ENCODE measurements around the gene RAD51B. TPM values are rescaled to one million over a fixed set of nuclear protein-coding genes. Genes with fewer than 3 reads are reported as not detected.

Gene RAD51B
- total RNA-seq, 1 experiment from 2014 or later, result 8.5 TPM

DNA sequence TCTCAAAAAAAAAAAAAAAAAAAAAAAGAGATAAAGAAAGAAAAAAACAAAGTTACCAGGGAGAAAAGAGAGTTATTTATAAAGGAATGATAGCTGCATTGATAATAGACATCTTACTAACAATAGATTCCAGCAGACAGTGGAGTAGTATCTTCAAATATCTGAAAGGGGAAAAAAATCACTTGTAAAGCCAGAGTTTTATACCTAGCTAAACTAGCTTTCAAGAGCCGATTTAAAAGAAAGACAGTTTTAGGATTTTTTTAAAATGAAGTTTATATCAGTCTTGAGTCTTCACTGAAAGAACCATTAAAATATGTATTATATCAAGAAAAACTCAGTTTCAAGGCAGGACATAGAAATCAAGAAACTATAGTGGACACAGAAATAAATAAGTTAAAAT, 710.9 kb downstream of the RAD51B start:
- DNase-seq (ENCODE audit: low read depth, low spot score), result no peak
- Histone ChIP-seq H3K36me3 (ENCODE audit: control insufficient read depth, insufficient read depth, low read length) (no peaks in the 10 kb centered on the region), H3K4me1 (ENCODE audit: control insufficient read depth, insufficient read depth, low read length) (no peaks in the 10 kb centered on the region), H3K27ac (ENCODE audit: low read length) (no peak overlapping the region), H3K4me3 (ENCODE audit: low read depth in 2 of 2, low read length in 2 of 2) (no peak overlapping the region), H3K27me3 (ENCODE audit: control insufficient read depth, insufficient read depth, low read length) (no peaks in the 10 kb centered on the region), H3K9me3 (ENCODE audit: control insufficient read depth, insufficient read depth, low read depth, low read length) (peaks cover 4% of the 10 kb centered on the region)
- no peak for ATAC-seq
- TF ChIP-seq, protein P1, sequence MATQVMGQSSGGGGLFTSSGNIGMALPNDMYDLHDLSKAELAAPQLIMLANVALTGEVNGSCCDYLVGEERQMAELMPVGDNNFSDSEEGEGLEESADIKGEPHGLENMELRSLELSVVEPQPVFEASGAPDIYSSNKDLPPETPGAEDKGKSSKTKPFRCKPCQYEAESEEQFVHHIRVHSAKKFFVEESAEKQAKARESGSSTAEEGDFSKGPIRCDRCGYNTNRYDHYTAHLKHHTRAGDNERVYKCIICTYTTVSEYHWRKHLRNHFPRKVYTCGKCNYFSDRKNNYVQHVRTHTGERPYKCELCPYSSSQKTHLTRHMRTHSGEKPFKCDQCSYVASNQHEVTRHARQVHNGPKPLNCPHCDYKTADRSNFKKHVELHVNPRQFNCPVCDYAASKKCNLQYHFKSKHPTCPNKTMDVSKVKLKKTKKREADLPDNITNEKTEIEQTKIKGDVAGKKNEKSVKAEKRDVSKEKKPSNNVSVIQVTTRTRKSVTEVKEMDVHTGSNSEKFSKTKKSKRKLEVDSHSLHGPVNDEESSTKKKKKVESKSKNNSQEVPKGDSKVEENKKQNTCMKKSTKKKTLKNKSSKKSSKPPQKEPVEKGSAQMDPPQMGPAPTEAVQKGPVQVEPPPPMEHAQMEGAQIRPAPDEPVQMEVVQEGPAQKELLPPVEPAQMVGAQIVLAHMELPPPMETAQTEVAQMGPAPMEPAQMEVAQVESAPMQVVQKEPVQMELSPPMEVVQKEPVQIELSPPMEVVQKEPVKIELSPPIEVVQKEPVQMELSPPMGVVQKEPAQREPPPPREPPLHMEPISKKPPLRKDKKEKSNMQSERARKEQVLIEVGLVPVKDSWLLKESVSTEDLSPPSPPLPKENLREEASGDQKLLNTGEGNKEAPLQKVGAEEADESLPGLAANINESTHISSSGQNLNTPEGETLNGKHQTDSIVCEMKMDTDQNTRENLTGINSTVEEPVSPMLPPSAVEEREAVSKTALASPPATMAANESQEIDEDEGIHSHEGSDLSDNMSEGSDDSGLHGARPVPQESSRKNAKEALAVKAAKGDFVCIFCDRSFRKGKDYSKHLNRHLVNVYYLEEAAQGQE (IDR thresholded peaks at IDR 0.05; ENCODE audit: insufficient read depth in 1 of 2, low read depth in 2 of 2, low read length in 1 of 2), result no peak
- no peak for TF ChIP-seq SIN3A (IDR thresholded peaks at IDR 0.05; ENCODE audit: borderline replicate concordance, insufficient read depth, low read depth, low read length)
- TF ChIP-seq POLR2AphosphoS5 (IDR thresholded peaks at IDR 0.05; ENCODE audit: low read depth, low read length), result no peak
- TF ChIP-seq, protein P2, sequence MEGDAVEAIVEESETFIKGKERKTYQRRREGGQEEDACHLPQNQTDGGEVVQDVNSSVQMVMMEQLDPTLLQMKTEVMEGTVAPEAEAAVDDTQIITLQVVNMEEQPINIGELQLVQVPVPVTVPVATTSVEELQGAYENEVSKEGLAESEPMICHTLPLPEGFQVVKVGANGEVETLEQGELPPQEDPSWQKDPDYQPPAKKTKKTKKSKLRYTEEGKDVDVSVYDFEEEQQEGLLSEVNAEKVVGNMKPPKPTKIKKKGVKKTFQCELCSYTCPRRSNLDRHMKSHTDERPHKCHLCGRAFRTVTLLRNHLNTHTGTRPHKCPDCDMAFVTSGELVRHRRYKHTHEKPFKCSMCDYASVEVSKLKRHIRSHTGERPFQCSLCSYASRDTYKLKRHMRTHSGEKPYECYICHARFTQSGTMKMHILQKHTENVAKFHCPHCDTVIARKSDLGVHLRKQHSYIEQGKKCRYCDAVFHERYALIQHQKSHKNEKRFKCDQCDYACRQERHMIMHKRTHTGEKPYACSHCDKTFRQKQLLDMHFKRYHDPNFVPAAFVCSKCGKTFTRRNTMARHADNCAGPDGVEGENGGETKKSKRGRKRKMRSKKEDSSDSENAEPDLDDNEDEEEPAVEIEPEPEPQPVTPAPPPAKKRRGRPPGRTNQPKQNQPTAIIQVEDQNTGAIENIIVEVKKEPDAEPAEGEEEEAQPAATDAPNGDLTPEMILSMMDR (IDR thresholded peaks at IDR 0.05), result no peak
- TF ChIP-seq TCF7L2 (IDR thresholded peaks at IDR 0.05; ENCODE audit: low read depth, low read length), result no peak
- in situ Hi-C loops (cut with HindIII; ENCODE audit: low pct_unique_long_range_greater_than_20kb, low sequenced_read_pairs) (no loop called here), intact Hi-C loops (cut with micrococcal nuclease; ENCODE audit: unreplicated experiment) (no loop called here)
- ChIA-PET POLR2A (no interaction called here), CTCF (no interaction called here)
- no TSS peak for BruUV-seq (replicated peaks)

DNA sequence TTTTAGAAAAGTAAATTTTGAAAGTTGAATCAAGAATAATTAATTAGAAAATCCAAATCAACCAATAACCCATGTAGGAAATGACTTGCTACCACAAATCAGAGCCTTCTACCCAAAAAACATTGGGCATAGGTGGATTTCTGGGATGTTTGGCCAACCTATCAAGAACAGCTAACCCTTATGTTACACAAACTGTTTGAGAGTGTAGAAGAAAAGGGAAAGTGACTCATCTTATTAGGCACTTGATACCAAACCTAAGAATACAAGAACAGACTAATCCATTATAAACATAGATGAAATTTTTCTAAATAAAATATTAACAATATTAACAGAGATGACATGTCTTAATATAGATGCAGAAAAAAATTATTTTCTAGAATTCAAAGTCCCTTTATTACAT, 712.9 kb downstream of the RAD51B start:
- in situ Hi-C loops (cut with HindIII; ENCODE audit: low pct_unique_long_range_greater_than_20kb, low sequenced_read_pairs) (no loop called here), intact Hi-C loops (cut with micrococcal nuclease; ENCODE audit: unreplicated experiment) (no loop called here)
- Histone ChIP-seq H3K36me3 (ENCODE audit: control insufficient read depth, insufficient read depth, low read length) (no peaks in the 10 kb centered on the region), H3K27ac (ENCODE audit: low read length) (no peak overlapping the region), H3K4me3 (ENCODE audit: low read depth in 2 of 2, low read length in 2 of 2) (no peak overlapping the region), H3K27me3 (ENCODE audit: control insufficient read depth, insufficient read depth, low read length) (no peaks in the 10 kb centered on the region), H3K4me1 (ENCODE audit: control insufficient read depth, insufficient read depth, low read length) (no peaks in the 10 kb centered on the region), H3K9me3 (ENCODE audit: control insufficient read depth, insufficient read depth, low read depth, low read length) (peaks cover 4% of the 10 kb centered on the region)
- no TSS peak for BruUV-seq (replicated peaks)
- POLR2A ChIA-PET, result no interaction called here
- TF ChIP-seq SIN3A (IDR thresholded peaks at IDR 0.05; ENCODE audit: borderline replicate concordance, insufficient read depth, low read depth, low read length), result no peak
- no peak for TF ChIP-seq TCF7L2 (IDR thresholded peaks at IDR 0.05; ENCODE audit: low read depth, low read length)
- ATAC-seq (no peak), DNase-seq (ENCODE audit: low read depth, low spot score) (no peak)
- CTCF ChIA-PET, result no interaction called here

DNA sequence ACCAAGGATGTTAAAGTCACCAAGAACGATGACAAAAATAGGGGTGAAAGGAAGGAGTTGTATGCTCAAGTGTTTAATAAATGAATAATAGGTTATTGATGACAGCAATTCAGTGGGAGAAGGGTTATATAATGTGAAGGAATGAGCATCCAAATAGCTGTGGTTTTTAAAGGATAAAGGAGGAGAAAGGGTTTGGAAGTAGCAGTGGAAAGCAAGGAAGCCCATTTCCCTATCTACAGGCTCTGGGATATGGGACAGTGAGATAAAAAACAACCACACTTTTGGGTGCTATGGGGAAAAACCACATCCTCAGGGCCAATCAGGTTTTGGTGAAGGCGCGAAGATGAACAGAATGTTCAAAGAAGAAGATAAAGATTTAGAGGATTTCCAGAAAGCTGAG, 714.7 kb downstream of the RAD51B start:
- ATAC-seq (no peak), DNase-seq (ENCODE audit: low read depth, low spot score) (no peak)
- Histone ChIP-seq H3K36me3 (ENCODE audit: control insufficient read depth, insufficient read depth, low read length) (no peaks in the 10 kb centered on the region), H3K4me1 (ENCODE audit: control insufficient read depth, insufficient read depth, low read length) (no peaks in the 10 kb centered on the region), H3K27ac (ENCODE audit: low read length) (no peak overlapping the region), H3K9me3 (ENCODE audit: control insufficient read depth, insufficient read depth, low read depth, low read length) (peaks cover 4% of the 10 kb centered on the region), H3K4me3 (ENCODE audit: low read depth in 2 of 2, low read length in 2 of 2) (no peak overlapping the region), H3K27me3 (ENCODE audit: control insufficient read depth, insufficient read depth, low read length) (no peaks in the 10 kb centered on the region)
- BruUV-seq (replicated peaks), result no TSS peak
- intact Hi-C loops (cut with micrococcal nuclease; ENCODE audit: unreplicated experiment) (no loop called here), in situ Hi-C loops (cut with HindIII; ENCODE audit: low pct_unique_long_range_greater_than_20kb, low sequenced_read_pairs) (no loop called here)
- CTCF ChIA-PET, result no interaction called here
- POLR2A ChIA-PET, result no interaction called here
- TF ChIP-seq SIN3A (IDR thresholded peaks at IDR 0.05; ENCODE audit: borderline replicate concordance, insufficient read depth, low read depth, low read length), result no peak
- no peak for TF ChIP-seq POLR2AphosphoS5 (IDR thresholded peaks at IDR 0.05; ENCODE audit: low read depth, low read length)
- TF ChIP-seq, protein P1 (IDR thresholded peaks at IDR 0.05; ENCODE audit: insufficient read depth in 1 of 2, low read depth in 2 of 2, low read length in 1 of 2), result no peak
- TF ChIP-seq, protein P2 (IDR thresholded peaks at IDR 0.05), result no peak
- no peak for TF ChIP-seq TCF7L2 (IDR thresholded peaks at IDR 0.05; ENCODE audit: low read depth, low read length)
